ENCODE results near the gene DKK3. TPM values are rescaled to one million over a fixed set of nuclear protein-coding genes. Genes with fewer than 3 reads are reported as not detected.

Gene DKK3
- polyA plus RNA-seq, 1 donor from 2014 or later: 43.6 TPM

DNA sequence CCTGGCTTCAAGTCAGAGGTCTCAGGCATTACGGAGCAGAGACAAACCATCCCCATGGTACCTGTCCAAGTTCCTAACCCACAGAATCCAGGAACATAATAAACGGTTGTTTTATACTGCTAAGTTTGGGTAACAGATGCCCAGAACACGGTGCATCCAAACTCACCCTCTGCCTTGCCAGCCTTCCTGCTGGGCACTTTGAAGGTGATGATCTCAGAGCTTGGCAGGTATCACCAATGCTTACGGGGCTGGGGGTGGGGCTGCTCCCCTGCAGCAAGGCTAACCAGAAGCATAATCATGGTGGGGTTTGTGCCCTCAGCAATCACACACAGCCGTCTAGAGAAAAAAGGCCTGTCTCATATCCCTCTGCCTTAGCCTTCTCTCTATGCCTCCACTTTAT is 27.1 kb downstream of the DKK3 start:
- H3K9ac ChIP-seq (ENCODE audit: low read length): no peak overlapping the region
- no peak overlapping the region for H2AFZ ChIP-seq (ENCODE audit: low read depth, low read length)
- no peak overlapping the region for H3K4me2 ChIP-seq (ENCODE audit: low read length)
- no peaks in the 10 kb centered on the region for H3K36me3 ChIP-seq (ENCODE audit: insufficient read depth, low read length)
- no peaks in the 10 kb centered on the region for H3K9me2 ChIP-seq (ENCODE audit: insufficient read depth, low read length)
- no peaks in the 10 kb centered on the region for H4K20me1 ChIP-seq (ENCODE audit: insufficient read depth)
- no peaks in the 10 kb centered on the region for H3K79me2 ChIP-seq (replicated peaks; ENCODE audit: insufficient read depth, low read length)
- H3K27ac ChIP-seq (ENCODE audit: low read length): no peak overlapping the region
- H3F3A ChIP-seq (ENCODE audit: insufficient read depth, low read length, poor library complexity, severe bottlenecking): no peaks in the 10 kb centered on the region
- no peak overlapping the region for H3K4me3 ChIP-seq (ENCODE audit: low read length)
- no peaks in the 10 kb centered on the region for H3K9me3 ChIP-seq (ENCODE audit: low read length)
- H3K27me3 ChIP-seq (ENCODE audit: insufficient read depth, low read depth, low read length): no peaks in the 10 kb centered on the region
- TF ChIP-seq EZH2 (IDR thresholded peaks at IDR 0.05; ENCODE audit: borderline replicate concordance, insufficient read depth, low read length, poor library complexity, severe bottlenecking): no peak
- TF ChIP-seq POLR2AphosphoS5 (IDR thresholded peaks at IDR 0.05): no peak
- TF ChIP-seq RAD21 (conservative IDR thresholded peaks at IDR 0.05): no peak
- TF ChIP-seq, protein P1, sequence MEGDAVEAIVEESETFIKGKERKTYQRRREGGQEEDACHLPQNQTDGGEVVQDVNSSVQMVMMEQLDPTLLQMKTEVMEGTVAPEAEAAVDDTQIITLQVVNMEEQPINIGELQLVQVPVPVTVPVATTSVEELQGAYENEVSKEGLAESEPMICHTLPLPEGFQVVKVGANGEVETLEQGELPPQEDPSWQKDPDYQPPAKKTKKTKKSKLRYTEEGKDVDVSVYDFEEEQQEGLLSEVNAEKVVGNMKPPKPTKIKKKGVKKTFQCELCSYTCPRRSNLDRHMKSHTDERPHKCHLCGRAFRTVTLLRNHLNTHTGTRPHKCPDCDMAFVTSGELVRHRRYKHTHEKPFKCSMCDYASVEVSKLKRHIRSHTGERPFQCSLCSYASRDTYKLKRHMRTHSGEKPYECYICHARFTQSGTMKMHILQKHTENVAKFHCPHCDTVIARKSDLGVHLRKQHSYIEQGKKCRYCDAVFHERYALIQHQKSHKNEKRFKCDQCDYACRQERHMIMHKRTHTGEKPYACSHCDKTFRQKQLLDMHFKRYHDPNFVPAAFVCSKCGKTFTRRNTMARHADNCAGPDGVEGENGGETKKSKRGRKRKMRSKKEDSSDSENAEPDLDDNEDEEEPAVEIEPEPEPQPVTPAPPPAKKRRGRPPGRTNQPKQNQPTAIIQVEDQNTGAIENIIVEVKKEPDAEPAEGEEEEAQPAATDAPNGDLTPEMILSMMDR (IDR thresholded peaks at IDR 0.05; ENCODE audit: poor library complexity, severe bottlenecking): no peak
- no peak for TF ChIP-seq EP300 (conservative IDR thresholded peaks at IDR 0.05; ENCODE audit: poor library complexity, severe bottlenecking)
- TF ChIP-seq MXI1 (conservative IDR thresholded peaks at IDR 0.05; ENCODE audit: poor library complexity, severe bottlenecking): no peak
- no peak for TF ChIP-seq SMC3 (conservative IDR thresholded peaks at IDR 0.05; ENCODE audit: poor library complexity)
- TF ChIP-seq TAF1 (IDR thresholded peaks at IDR 0.05; ENCODE audit: low read depth): no peak
- TF ChIP-seq, protein P2, sequence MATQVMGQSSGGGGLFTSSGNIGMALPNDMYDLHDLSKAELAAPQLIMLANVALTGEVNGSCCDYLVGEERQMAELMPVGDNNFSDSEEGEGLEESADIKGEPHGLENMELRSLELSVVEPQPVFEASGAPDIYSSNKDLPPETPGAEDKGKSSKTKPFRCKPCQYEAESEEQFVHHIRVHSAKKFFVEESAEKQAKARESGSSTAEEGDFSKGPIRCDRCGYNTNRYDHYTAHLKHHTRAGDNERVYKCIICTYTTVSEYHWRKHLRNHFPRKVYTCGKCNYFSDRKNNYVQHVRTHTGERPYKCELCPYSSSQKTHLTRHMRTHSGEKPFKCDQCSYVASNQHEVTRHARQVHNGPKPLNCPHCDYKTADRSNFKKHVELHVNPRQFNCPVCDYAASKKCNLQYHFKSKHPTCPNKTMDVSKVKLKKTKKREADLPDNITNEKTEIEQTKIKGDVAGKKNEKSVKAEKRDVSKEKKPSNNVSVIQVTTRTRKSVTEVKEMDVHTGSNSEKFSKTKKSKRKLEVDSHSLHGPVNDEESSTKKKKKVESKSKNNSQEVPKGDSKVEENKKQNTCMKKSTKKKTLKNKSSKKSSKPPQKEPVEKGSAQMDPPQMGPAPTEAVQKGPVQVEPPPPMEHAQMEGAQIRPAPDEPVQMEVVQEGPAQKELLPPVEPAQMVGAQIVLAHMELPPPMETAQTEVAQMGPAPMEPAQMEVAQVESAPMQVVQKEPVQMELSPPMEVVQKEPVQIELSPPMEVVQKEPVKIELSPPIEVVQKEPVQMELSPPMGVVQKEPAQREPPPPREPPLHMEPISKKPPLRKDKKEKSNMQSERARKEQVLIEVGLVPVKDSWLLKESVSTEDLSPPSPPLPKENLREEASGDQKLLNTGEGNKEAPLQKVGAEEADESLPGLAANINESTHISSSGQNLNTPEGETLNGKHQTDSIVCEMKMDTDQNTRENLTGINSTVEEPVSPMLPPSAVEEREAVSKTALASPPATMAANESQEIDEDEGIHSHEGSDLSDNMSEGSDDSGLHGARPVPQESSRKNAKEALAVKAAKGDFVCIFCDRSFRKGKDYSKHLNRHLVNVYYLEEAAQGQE (IDR thresholded peaks at IDR 0.05; ENCODE audit: borderline replicate concordance): no peak

DNA sequence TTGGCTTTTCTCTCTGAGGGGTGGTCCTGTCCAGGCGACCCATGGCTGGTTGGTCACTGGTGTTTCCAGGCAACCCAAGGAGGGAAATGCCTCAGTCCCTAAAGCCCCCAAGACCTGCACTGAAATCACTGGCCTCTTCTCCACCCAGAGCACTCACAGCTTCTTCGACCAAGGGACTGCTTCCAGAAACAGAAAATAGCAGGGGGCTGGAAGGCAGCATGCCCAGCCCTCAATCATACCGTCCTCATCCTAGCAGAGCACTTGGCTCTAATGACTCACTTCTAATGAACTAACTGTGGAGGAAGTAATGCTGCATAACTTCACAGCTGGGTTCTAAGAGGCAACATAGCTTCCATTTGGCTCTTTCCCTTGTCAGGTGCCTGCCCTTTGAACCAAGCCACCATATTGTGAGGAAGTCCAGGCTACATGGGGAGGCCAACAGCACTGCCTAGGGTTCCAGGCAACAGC is 27.6 kb downstream of the DKK3 start:
- Histone ChIP-seq H3K9me2 (ENCODE audit: insufficient read depth, low read length) (no peaks in the 10 kb centered on the region), H3K9me3 (ENCODE audit: low read length) (no peaks in the 10 kb centered on the region), H3F3A (ENCODE audit: insufficient read depth, low read length, poor library complexity, severe bottlenecking) (no peaks in the 10 kb centered on the region), H3K27ac (ENCODE audit: low read length) (no peak overlapping the region), H3K4me3 (ENCODE audit: low read length) (no peak overlapping the region), H2AFZ (ENCODE audit: low read depth, low read length) (no peak overlapping the region), H3K79me2 (replicated peaks; ENCODE audit: insufficient read depth, low read length) (no peaks in the 10 kb centered on the region), H3K9ac (ENCODE audit: low read length) (no peak overlapping the region), H3K27me3 (ENCODE audit: insufficient read depth, low read depth, low read length) (no peaks in the 10 kb centered on the region), H3K4me2 (ENCODE audit: low read length) (no peak overlapping the region), H3K36me3 (ENCODE audit: insufficient read depth, low read length) (no peaks in the 10 kb centered on the region), H4K20me1 (ENCODE audit: insufficient read depth) (no peaks in the 10 kb centered on the region)
- TF ChIP-seq EZH2 (IDR thresholded peaks at IDR 0.05; ENCODE audit: borderline replicate concordance, insufficient read depth, low read length, poor library complexity, severe bottlenecking): no peak
- TF ChIP-seq, protein P2 (IDR thresholded peaks at IDR 0.05; ENCODE audit: borderline replicate concordance): no peak
- no peak for TF ChIP-seq POLR2AphosphoS5 (IDR thresholded peaks at IDR 0.05)
- TF ChIP-seq TAF1 (IDR thresholded peaks at IDR 0.05; ENCODE audit: low read depth): no peak
- no peak for TF ChIP-seq MXI1 (conservative IDR thresholded peaks at IDR 0.05; ENCODE audit: poor library complexity, severe bottlenecking)
- no peak for TF ChIP-seq RAD21 (conservative IDR thresholded peaks at IDR 0.05)
- TF ChIP-seq, protein P1 (IDR thresholded peaks at IDR 0.05; ENCODE audit: poor library complexity, severe bottlenecking): no peak
- TF ChIP-seq EP300 (conservative IDR thresholded peaks at IDR 0.05; ENCODE audit: poor library complexity, severe bottlenecking): no peak
- TF ChIP-seq SMC3 (conservative IDR thresholded peaks at IDR 0.05; ENCODE audit: poor library complexity): no peak

All from neural cell (in vitro differentiated cells).